ENCODE measurements around the gene ETV1. TPM values are rescaled to one million over a fixed set of nuclear protein-coding genes. Genes with fewer than 3 reads are reported as not detected.
A peak's percentile ranks its signal among the peaks of the same experiment; 100 is the strongest.

Gene ETV1
- total and polyA plus RNA-seq, 2 of the 4 experiments (the other 2 are of a cell fraction) = 8.6 to 21.1 TPM

DNA sequence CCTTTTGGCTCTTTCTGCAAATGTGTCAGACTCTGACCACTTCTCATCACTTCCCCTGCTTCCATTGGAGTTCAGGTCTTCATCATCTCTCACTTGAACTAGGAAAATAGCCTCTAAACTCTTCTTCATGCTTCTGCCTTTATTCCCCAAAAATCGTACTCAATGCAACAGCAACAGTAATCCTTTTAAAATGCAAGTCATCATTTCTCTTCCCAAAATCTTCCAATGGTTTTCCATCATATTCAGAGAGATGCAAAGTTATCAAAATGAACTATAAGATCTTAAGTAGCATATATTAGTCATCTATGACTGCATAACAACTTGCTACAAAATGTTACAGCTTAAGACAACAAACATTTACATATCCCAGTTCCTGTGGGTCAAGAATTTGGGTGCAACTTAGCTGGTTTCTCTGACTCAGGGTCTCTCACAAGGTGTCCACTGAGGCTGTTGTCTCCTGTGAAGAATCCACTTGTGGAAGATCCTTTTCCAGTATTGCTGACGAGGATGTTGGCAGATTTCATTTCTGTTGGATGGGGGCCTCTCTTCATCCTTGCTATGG lies 31.0 kb upstream of the ETV1 start:
- H3K27me3 ChIP-seq (ENCODE audit: control insufficient read depth, insufficient read depth, low read length) = no peaks in the 10 kb centered on the region
- no peak for TF ChIP-seq BHLHE40 (IDR thresholded peaks at IDR 0.05; ENCODE audit: low read depth, low read length)
- TF ChIP-seq MAFK (IDR thresholded peaks at IDR 0.05; ENCODE audit: low read depth, low read length) = peak; percentile 60; the same call in 1 of the 2 replicates
- TF ChIP-seq SMC3 (IDR thresholded peaks at IDR 0.05; ENCODE audit: low read depth, low read length) = no peak
- no peak for TF ChIP-seq MAZ (IDR thresholded peaks at IDR 0.05; ENCODE audit: borderline replicate concordance, low read depth, low read length)
- no peak for TF ChIP-seq MXI1 (IDR thresholded peaks at IDR 0.05; ENCODE audit: borderline replicate concordance, low read depth, low read length)
- no peak for TF ChIP-seq RCOR1 (IDR thresholded peaks at IDR 0.05; ENCODE audit: insufficient replicate concordance, low read length)
- TF ChIP-seq, protein P1, sequence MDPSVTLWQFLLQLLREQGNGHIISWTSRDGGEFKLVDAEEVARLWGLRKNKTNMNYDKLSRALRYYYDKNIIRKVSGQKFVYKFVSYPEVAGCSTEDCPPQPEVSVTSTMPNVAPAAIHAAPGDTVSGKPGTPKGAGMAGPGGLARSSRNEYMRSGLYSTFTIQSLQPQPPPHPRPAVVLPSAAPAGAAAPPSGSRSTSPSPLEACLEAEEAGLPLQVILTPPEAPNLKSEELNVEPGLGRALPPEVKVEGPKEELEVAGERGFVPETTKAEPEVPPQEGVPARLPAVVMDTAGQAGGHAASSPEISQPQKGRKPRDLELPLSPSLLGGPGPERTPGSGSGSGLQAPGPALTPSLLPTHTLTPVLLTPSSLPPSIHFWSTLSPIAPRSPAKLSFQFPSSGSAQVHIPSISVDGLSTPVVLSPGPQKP (IDR thresholded peaks at IDR 0.05; ENCODE audit: borderline replicate concordance, low read depth, low read length) = no peak
- TF ChIP-seq CHD1 (IDR thresholded peaks at IDR 0.05; ENCODE audit: low read depth, low read length) = no peak
- TF ChIP-seq, protein P2, sequence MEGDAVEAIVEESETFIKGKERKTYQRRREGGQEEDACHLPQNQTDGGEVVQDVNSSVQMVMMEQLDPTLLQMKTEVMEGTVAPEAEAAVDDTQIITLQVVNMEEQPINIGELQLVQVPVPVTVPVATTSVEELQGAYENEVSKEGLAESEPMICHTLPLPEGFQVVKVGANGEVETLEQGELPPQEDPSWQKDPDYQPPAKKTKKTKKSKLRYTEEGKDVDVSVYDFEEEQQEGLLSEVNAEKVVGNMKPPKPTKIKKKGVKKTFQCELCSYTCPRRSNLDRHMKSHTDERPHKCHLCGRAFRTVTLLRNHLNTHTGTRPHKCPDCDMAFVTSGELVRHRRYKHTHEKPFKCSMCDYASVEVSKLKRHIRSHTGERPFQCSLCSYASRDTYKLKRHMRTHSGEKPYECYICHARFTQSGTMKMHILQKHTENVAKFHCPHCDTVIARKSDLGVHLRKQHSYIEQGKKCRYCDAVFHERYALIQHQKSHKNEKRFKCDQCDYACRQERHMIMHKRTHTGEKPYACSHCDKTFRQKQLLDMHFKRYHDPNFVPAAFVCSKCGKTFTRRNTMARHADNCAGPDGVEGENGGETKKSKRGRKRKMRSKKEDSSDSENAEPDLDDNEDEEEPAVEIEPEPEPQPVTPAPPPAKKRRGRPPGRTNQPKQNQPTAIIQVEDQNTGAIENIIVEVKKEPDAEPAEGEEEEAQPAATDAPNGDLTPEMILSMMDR (conservative IDR thresholded peaks at IDR 0.05; ENCODE audit: low read depth, low read length) = no peak
- no peak for TF ChIP-seq RAD21 (IDR thresholded peaks at IDR 0.05; ENCODE audit: low read length)
- TF ChIP-seq FOS (IDR thresholded peaks at IDR 0.05; ENCODE audit: low read depth, low read length) = no peak
- TF ChIP-seq POLR2A (IDR thresholded peaks at IDR 0.05; ENCODE audit: low read depth, low read length) = no peak
- TF ChIP-seq RFX5 (IDR thresholded peaks at IDR 0.05; ENCODE audit: low read depth, low read length) = no peak
- TF ChIP-seq CEBPB (IDR thresholded peaks at IDR 0.05; ENCODE audit: low read depth, low read length) = no peak
- peak; percentile 64 for TF ChIP-seq NFE2L2 (IDR thresholded peaks at IDR 0.05; ENCODE audit: low read depth, low read length)
- no peaks in the 10 kb centered on the region for H3K9me3 ChIP-seq (ENCODE audit: control insufficient read depth, insufficient read depth, low read length)
- BruUV-seq (replicated peaks) = no TSS peak
- no peak overlapping the region for H4K8ac ChIP-seq (ENCODE audit: low read depth in 2 of 2, low read length in 2 of 2)
- ChIA-PET POLR2A (ENCODE audit: unreplicated experiment) (no interaction called here), CTCF (interaction anchor here (0.8 kb wide), 1 partner anchor 36 kb away, joined by 3 read pairs; no protein-coding TSS in a partner anchor)
- no peak overlapping the region for H4K5ac ChIP-seq (ENCODE audit: low read depth, low read length)
- no peak overlapping the region for H3K23ac ChIP-seq (ENCODE audit: low read depth, low read length)
- peak; percentile 55 for DNase-seq
- no peak overlapping the region for H2AK5ac ChIP-seq (ENCODE audit: low read depth, low read length)
- no peak overlapping the region for H3K18ac ChIP-seq (ENCODE audit: low read depth, low read length)
- H4K91ac ChIP-seq (ENCODE audit: insufficient read depth, low read depth, low read length) = no peak overlapping the region
- whole genome bisulfite sequencing, 2 experiments (ENCODE audit: extremely low coverage in 2 of 2, insufficient read length in 1 of 2) = no CpG with 5 or more reads among the region's 2 CpGs
- H3K9ac ChIP-seq (ENCODE audit: low read depth, low read length) = no peak overlapping the region
- H2BK120ac ChIP-seq (ENCODE audit: low read depth, low read length) = peak overlapping the region; percentile 35; the same call in 1 of the 2 replicates
- intact Hi-C loops (cut with micrococcal nuclease) (no loop called here), dilution Hi-C loops (cut with HindIII; ENCODE audit: low sequenced_read_pairs, unreplicated experiment) (no loop called here), in situ Hi-C loops (cut with MboI; ENCODE audit: low sequenced_read_pairs) (loop anchor here (25.0 kb wide), 1 partner anchor 483 kb away; no protein-coding TSS in a partner anchor)
- H2BK5ac ChIP-seq (ENCODE audit: low read depth, low read length, poor library complexity, severe bottlenecking) = no peak overlapping the region
- peak overlapping the region; percentile 52 for H2AFZ ChIP-seq (replicated peaks; ENCODE audit: low read length, poor library complexity)
- H2BK15ac ChIP-seq (ENCODE audit: low read depth, low read length) = no peak overlapping the region; the same call in 1 of the 3 replicates
- H3K4ac ChIP-seq (ENCODE audit: low read depth, low read length) = no peak overlapping the region
- no peak overlapping the region for H3K56ac ChIP-seq (ENCODE audit: extremely low read depth, insufficient read depth, low read length)
- peak overlapping the region; percentile 51; the same call in 1 of the 2 replicates for H3K14ac ChIP-seq (replicated peaks; ENCODE audit: low read depth, low read length)
- H3K79me1 ChIP-seq (ENCODE audit: low read depth in 1 of 2, low read length in 2 of 2) = no peaks in the 10 kb centered on the region
- H4K20me1 ChIP-seq (ENCODE audit: insufficient read depth, low read length) = no peaks in the 10 kb centered on the region
- H3K27ac ChIP-seq (ENCODE audit: insufficient read depth, low read length) = peak overlapping the region; percentile 2; the same call in 1 of the 2 replicates
- H3K4me1 ChIP-seq (ENCODE audit: control insufficient read depth, insufficient read depth, low read length) = peaks cover 5% of the 10 kb centered on the region
- ATAC-seq (ENCODE audit: low read depth) = peak; percentile 35
- no peaks in the 10 kb centered on the region for H3K36me3 ChIP-seq (ENCODE audit: control insufficient read depth, insufficient read depth, low read length)
- H3K4me3 ChIP-seq (ENCODE audit: insufficient read depth, low read depth, low read length) = no peak overlapping the region
- H3K9me1 ChIP-seq (ENCODE audit: insufficient read depth, low read length) = 0 out of 2 replicates have a peak, but pooled peaks cover 2% of the 10 kb centered on the region
- peak overlapping the region; percentile 33; the same call in 1 of the 2 replicates for H2BK20ac ChIP-seq (ENCODE audit: low read depth, low read length)
- no peak overlapping the region for H3K4me2 ChIP-seq (ENCODE audit: low read depth, low read length)
- no peak overlapping the region for H2AK9ac ChIP-seq (replicated peaks; ENCODE audit: low read depth, low read length, poor library complexity)
